Naive thymus-derived CD4-positive, alpha-beta T cell (primary cell): Measurements from ENCODE around the gene JAKMIP2. TPM values are rescaled to one million over a fixed set of nuclear protein-coding genes. Genes with fewer than 3 reads are reported as not detected.

Experiments
- ATAC-seq: fragments of 150-1000 bp; cut with Tn5 transposase; 2 replicates; pipeline ENCODE4 v1.10.0; 2021; ENCODE audit warnings: mild to moderate bottlenecking, moderate library complexity
- CTCF ChIA-PET: fragments of 350-600 bp; sonication (Branson Sonifier 250); formaldehyde crosslinking; loops from one replicate; lab custom pipeline; 2021; ENCODE audit warnings: antibody characterized with exemption; lab: Charles Lee
- POLR2A ChIA-PET: fragments of 350-600 bp; sonication (Branson Sonifier 250); formaldehyde crosslinking; loops from one replicate; lab custom pipeline; 2021; ENCODE audit warnings: antibody characterized with exemption, inconsistent platforms; lab: Charles Lee
- DNase-seq, 9 donors: peaks; one replicate each; pipeline versions ENCODE4 v3.0.0 to v3.0.0-alpha.2; 2020 to 2022; ENCODE audit warnings: mixed read lengths in 1 of 9
- H3K27ac ChIP-seq: one replicate; pipeline ENCODE4 v1.7.0; 2013; ENCODE audit warnings: mild to moderate bottlenecking, low read depth, low read length, moderate library complexity
- H3K27me3 ChIP-seq, 2 donors: one replicate each; pipeline ENCODE4 v1.7.0; 2013; ENCODE audit warnings: low read length in 2 of 2, mild to moderate bottlenecking in 2 of 2, moderate library complexity in 2 of 2; ENCODE audit not compliant: control insufficient read depth in 2 of 2, insufficient read depth in 2 of 2
- H3K36me3 ChIP-seq, 3 experiments: 1 replicate in 2 of 3; 2 replicates in 1 of 3; pipeline ENCODE4 v1.7.0; 2013; ENCODE audit warnings: low read length in 3 of 3, mild to moderate bottlenecking in 3 of 3, moderate library complexity in 1 of 3; ENCODE audit not compliant: insufficient read depth in 3 of 3, control insufficient read depth in 2 of 3
- H3K4me1 ChIP-seq, 2 donors: one replicate each; pipeline ENCODE4 v1.7.0; 2013; ENCODE audit warnings: low read length in 2 of 2, mild to moderate bottlenecking in 2 of 2, moderate library complexity in 1 of 2; ENCODE audit not compliant: control insufficient read depth in 2 of 2, insufficient read depth in 2 of 2
- H3K4me3 ChIP-seq: 2 replicates; pipeline ENCODE4 v1.7.0; 2013; ENCODE audit warnings: mild to moderate bottlenecking, low read length
- H3K9me3 ChIP-seq, 3 experiments: 1 replicate in 2 of 3; 2 replicates in 1 of 3; pipeline ENCODE4 v1.7.0; 2013; ENCODE audit warnings: low read length in 3 of 3; ENCODE audit not compliant: control insufficient read depth in 2 of 3
- H3K27ac Mint-ChIP-seq, 9 donors: one replicate each; pipeline ENCODE4 v1.8.0; 2020 to 2022; ENCODE audit warnings: mixed read lengths in 9 of 9, mild to moderate bottlenecking in 8 of 9, moderate library complexity in 5 of 9, inconsistent platforms in 2 of 9
- H3K27me3 Mint-ChIP-seq, 5 donors: one replicate each; pipeline ENCODE4 v1.8.0; 2021 to 2022; ENCODE audit warnings: mixed read lengths in 5 of 5, mild to moderate bottlenecking in 1 of 5
- H3K36me3 Mint-ChIP-seq, 5 donors: one replicate each; pipeline ENCODE4 v1.8.0; 2020 to 2022; ENCODE audit warnings: mixed read lengths in 5 of 5, mild to moderate bottlenecking in 3 of 5, inconsistent platforms in 1 of 5
- H3K4me1 Mint-ChIP-seq, 7 donors: one replicate each; pipeline ENCODE4 v1.8.0; 2020 to 2022; ENCODE audit warnings: mixed read lengths in 7 of 7, mild to moderate bottlenecking in 3 of 7, inconsistent platforms in 1 of 7
- H3K4me3 Mint-ChIP-seq, 10 donors: one replicate each; pipeline ENCODE4 v1.8.0; 2020 to 2022; ENCODE audit warnings: mild to moderate bottlenecking in 10 of 10, mixed read lengths in 10 of 10, moderate library complexity in 6 of 10, inconsistent platforms in 2 of 10
- H3K9me3 Mint-ChIP-seq, 11 donors: one replicate each; pipeline ENCODE4 v1.8.0; 2020 to 2022; ENCODE audit warnings: mixed read lengths in 11 of 11, mild to moderate bottlenecking in 4 of 11, inconsistent platforms in 1 of 11, moderate library complexity in 1 of 11
- intact Hi-C, 2 donors: fragments of 100-400 bp; cut with micrococcal nuclease; formaldehyde crosslinking; loops; one replicate each; pipeline ENCODE4 v1.15.1; 2023
- polyA plus RNA-seq, 2 donors: library from polyadenylated mRNA; unstranded; fragments of 300-500 nt; fragmentation: Illumina TruSeq; gene quantifications; one replicate each; pipeline ENCODE4 v1.2.3, GENCODE V29; 2021
- total RNA-seq, 6 experiments: library from RNA in 5 of 6; stranded (reverse) in 5 of 6; gene quantifications; 1 replicate in 5 of 6; 2 replicates in 1 of 6; pipeline ENCODE4 v1.2.3 and lab custom pipeline; 2021 to 2026

The JAKMIP2 gene
- total and polyA plus RNA-seq, 7 experiments from 2014 or later: 0.16 to 4.5 (median 0.88) TPM

GRCh38 chr5:147659166-147659929, 123.2 kb downstream of the JAKMIP2 start:
- Histone ChIP-seq H3K4me1 (no peaks in the 10 kb centered on the region), H3K36me3 (no peaks in the 10 kb centered on the region), H3K27me3 (no peaks in the 10 kb centered on the region), H3K4me3 (no peak overlapping the region), H3K27ac (no peak overlapping the region), H3K9me3 (no peaks in the 10 kb centered on the region)
- ChIA-PET CTCF (no interaction called here), POLR2A (no interaction called here)
- Mint-ChIP-seq H3K36me3 (peaks cover 1 to 15% (median 14%) of the 10 kb centered on the region in 5 donors), H3K27me3 (peaks cover 0 to 5% (median 0%) of the 10 kb centered on the region in 5 donors), H3K27ac (no peak overlapping the region), H3K4me1 (peaks cover 0 to 2% (median 0%) of the 10 kb centered on the region in 7 donors), H3K9me3 (peaks cover 0 to 23% (median 7%) of the 10 kb centered on the region in 11 donors), H3K4me3 (no peak overlapping the region)
- intact Hi-C loops: no loop called here
- DNase-seq (no peak), ATAC-seq (no peak)

GRCh38 chr5:147658293-147658932, 124.1 kb downstream of the JAKMIP2 start:
- ATAC-seq (no peak), DNase-seq (no peak)
- no peaks in the 10 kb centered on the region for H3K27me3 ChIP-seq
- CTCF ChIA-PET: no interaction called here
- no peak overlapping the region for H3K27ac Mint-ChIP-seq
- no peaks in the 10 kb centered on the region for H3K4me1 ChIP-seq
- POLR2A ChIA-PET: no interaction called here
- H3K4me3 ChIP-seq: no peak overlapping the region
- H3K9me3 ChIP-seq: no peaks in the 10 kb centered on the region
- intact Hi-C loops: no loop called here
- no peak overlapping the region for H3K4me3 Mint-ChIP-seq
- peaks cover 0 to 23% (median 7%) of the 10 kb centered on the region in 11 donors for H3K9me3 Mint-ChIP-seq
- H3K27me3 Mint-ChIP-seq: peaks cover 0 to 5% (median 0%) of the 10 kb centered on the region in 5 donors
- H3K36me3 Mint-ChIP-seq: peaks cover 0 to 15% (median 13%) of the 10 kb centered on the region in 5 donors
- no peak overlapping the region for H3K27ac ChIP-seq
- H3K36me3 ChIP-seq: no peaks in the 10 kb centered on the region
- peaks cover 0 to 2% (median 0%) of the 10 kb centered on the region in 7 donors for H3K4me1 Mint-ChIP-seq

GRCh38 chr5:147648597-147648996, 133.9 kb downstream of the JAKMIP2 start:
- Mint-ChIP-seq H3K27me3 (no peaks in the 10 kb centered on the region), H3K9me3 (peaks cover 0 to 3% (median 0%) of the 10 kb centered on the region in 11 donors), H3K36me3 (no peaks in the 10 kb centered on the region), H3K27ac (peak overlapping the region in 1 of 9 donors; percentile 17), H3K4me3 (no peak overlapping the region), H3K4me1 (peaks cover 0 to 4% (median 0%) of the 10 kb centered on the region in 7 donors)
- Histone ChIP-seq H3K36me3 (peaks cover 0 to 1% (median 0%) of the 10 kb centered on the region in 3 experiments), H3K27ac (no peak overlapping the region), H3K9me3 (no peaks in the 10 kb centered on the region), H3K4me1 (no peaks in the 10 kb centered on the region), H3K27me3 (no peaks in the 10 kb centered on the region), H3K4me3 (no peak overlapping the region)
- POLR2A ChIA-PET: no interaction called here
- CTCF ChIA-PET: no interaction called here
- ATAC-seq (no peak), DNase-seq (no peak)
- intact Hi-C loops: no loop called here

- H3K4me3 ChIP-seq: no peak overlapping the region
- Mint-ChIP-seq H3K4me1 (peaks cover 0 to 4% (median 0%) of the 10 kb centered on the region in 7 donors), H3K9me3 (peaks cover 0 to 3% (median 0%) of the 10 kb centered on the region in 11 donors), H3K27me3 (no peaks in the 10 kb centered on the region), H3K36me3 (peaks cover 0 to 4% (median 0%) of the 10 kb centered on the region in 5 donors), H3K27ac (no peak overlapping the region), H3K4me3 (no peak overlapping the region)
- POLR2A ChIA-PET: no interaction called here
- CTCF ChIA-PET: no interaction called here
- no peak overlapping the region for H3K27ac ChIP-seq
- no peaks in the 10 kb centered on the region for H3K9me3 ChIP-seq
- no peaks in the 10 kb centered on the region for H3K4me1 ChIP-seq
- DNase-seq (no peak), ATAC-seq (no peak)
- peaks cover 0 to 3% (median 0%) of the 10 kb centered on the region in 3 experiments for H3K36me3 ChIP-seq
- H3K27me3 ChIP-seq: no peaks in the 10 kb centered on the region
- intact Hi-C loops: no loop called here
Measured at GRCh38 chr5:147645197-147645596, 137.3 kb downstream of the JAKMIP2 start.

- Mint-ChIP-seq H3K27ac (no peak overlapping the region), H3K4me3 (no peak overlapping the region), H3K36me3 (peaks cover 0 to 4% (median 0%) of the 10 kb centered on the region in 5 donors)
Measured at GRCh38 chr5:147644460-147644859, 138.1 kb downstream of the JAKMIP2 start.

GRCh38 chr5:147643142-147643541, 139.4 kb downstream of the JAKMIP2 start:
- Mint-ChIP-seq H3K36me3 (peaks cover 0 to 4% (median 0%) of the 10 kb centered on the region in 5 donors), H3K4me1 (peaks cover 0 to 4% (median 0%) of the 10 kb centered on the region in 7 donors), H3K27me3 (no peaks in the 10 kb centered on the region), H3K9me3 (peaks cover 0 to 3% (median 0%) of the 10 kb centered on the region in 11 donors), H3K27ac (no peak overlapping the region), H3K4me3 (no peak overlapping the region)
- Histone ChIP-seq H3K36me3 (peaks cover 0 to 3% (median 0%) of the 10 kb centered on the region in 3 experiments), H3K4me1 (no peaks in the 10 kb centered on the region), H3K27ac (no peak overlapping the region), H3K9me3 (no peaks in the 10 kb centered on the region), H3K4me3 (no peak overlapping the region), H3K27me3 (no peaks in the 10 kb centered on the region)
- no peak for ATAC-seq
- ChIA-PET POLR2A (no interaction called here), CTCF (no interaction called here)
- intact Hi-C loops: no loop called here
- no peak for DNase-seq

More at GRCh38 chr5:147644460-147644859, 138.1 kb downstream of the JAKMIP2 start:
- Histone ChIP-seq H3K4me3 (no peak overlapping the region), H3K9me3 (no peaks in the 10 kb centered on the region), H3K4me1 (no peaks in the 10 kb centered on the region), H3K27ac (no peak overlapping the region), H3K36me3 (peaks cover 0 to 3% (median 0%) of the 10 kb centered on the region in 3 experiments), H3K27me3 (no peaks in the 10 kb centered on the region)
- ATAC-seq (no peak), DNase-seq (no peak)
- ChIA-PET POLR2A (no interaction called here), CTCF (no interaction called here)
- intact Hi-C loops: no loop called here
- Mint-ChIP-seq H3K27me3 (no peaks in the 10 kb centered on the region), H3K9me3 (peaks cover 0 to 3% (median 0%) of the 10 kb centered on the region in 11 donors), H3K4me1 (peaks cover 0 to 4% (median 0%) of the 10 kb centered on the region in 7 donors)
